Dendritic cell treated with granulocyte-macrophage colony-stimulating factor and Interleukin-4, amounts not matched to agents 40 ng/mL and 50 ng/mL, for 4 days (primary cell): ENCODE data around the gene EGFLAM.
"Not testable (repeated sequence)": the region's sequence is repeated elsewhere in the genome, so short reads cannot be mapped to it uniquely, and the experiment has no call there.

Source experiments
- H3K27ac Mint-ChIP-seq: one replicate; pipeline ENCODE4 v1.8.0; 2022; ENCODE audit warnings: mild to moderate bottlenecking, mixed read lengths
- H3K27me3 Mint-ChIP-seq: one replicate; pipeline ENCODE4 v1.8.0; 2022; ENCODE audit warnings: mild to moderate bottlenecking, mixed read lengths
- H3K36me3 Mint-ChIP-seq: one replicate; pipeline ENCODE4 v1.8.0; 2022; ENCODE audit warnings: low read depth, mixed read lengths
- H3K4me1 Mint-ChIP-seq: one replicate; pipeline ENCODE4 v1.8.0; 2022; ENCODE audit warnings: low read depth, mixed read lengths
- H3K4me3 Mint-ChIP-seq: one replicate; pipeline ENCODE4 v1.8.0; 2022; ENCODE audit warnings: mild to moderate bottlenecking, moderate library complexity, mixed read lengths
- H3K9me3 Mint-ChIP-seq: one replicate; pipeline ENCODE4 v1.8.0; 2022; ENCODE audit warnings: mixed read lengths
- intact Hi-C: fragments of 100-400 bp; cut with micrococcal nuclease; formaldehyde crosslinking; loops from one replicate; pipeline ENCODE4 v1.15.0; 2022

The EGFLAM gene

GRCh38 chr5:38410304-38410990 is 152.1 kb downstream of the EGFLAM start:
- intact Hi-C loops, result no loop called here

GRCh38 chr5:38413696-38414095 is 155.3 kb downstream of the EGFLAM start:
- no peaks in the 10 kb centered on the region for H3K4me1 Mint-ChIP-seq
- H3K36me3 Mint-ChIP-seq, result no peaks in the 10 kb centered on the region
- H3K27me3 Mint-ChIP-seq, result peaks cover 23% of the 10 kb centered on the region
- no peaks in the 10 kb centered on the region for H3K9me3 Mint-ChIP-seq
- H3K4me3 Mint-ChIP-seq, result no peak overlapping the region
- H3K27ac Mint-ChIP-seq, result no peak overlapping the region
- intact Hi-C loops, result no loop called here

More at GRCh38 chr5:38410304-38410990, 152.1 kb downstream of the EGFLAM start:
- Mint-ChIP-seq H3K27me3 (peaks cover 19% of the 10 kb centered on the region), H3K27ac (no peak overlapping the region), H3K4me3 (no peak overlapping the region), H3K4me1 (no peaks in the 10 kb centered on the region), H3K9me3 (no peaks in the 10 kb centered on the region), H3K36me3 (no peaks in the 10 kb centered on the region)

- Mint-ChIP-seq H3K9me3 (no peaks in the 10 kb centered on the region), H3K4me3 (no peak overlapping the region), H3K27ac (no peak overlapping the region), H3K4me1 (no peaks in the 10 kb centered on the region), H3K27me3 (peaks cover 25% of the 10 kb centered on the region), H3K36me3 (no peaks in the 10 kb centered on the region)
- intact Hi-C loops, result no loop called here
Measured at GRCh38 chr5:38414348-38414747, 156.0 kb downstream of the EGFLAM start.

- H3K4me3 Mint-ChIP-seq, H3K36me3 Mint-ChIP-seq, H3K9me3 Mint-ChIP-seq, intact Hi-C loops, H3K4me1 Mint-ChIP-seq, H3K27ac Mint-ChIP-seq: not testable (repeated sequence)
- H3K27me3 Mint-ChIP-seq, result peaks cover 26% of the 10 kb centered on the region
Measured at GRCh38 chr5:38415772-38416171, 157.4 kb downstream of the EGFLAM start.

GRCh38 chr5:38417658-38418017 is 159.3 kb downstream of the EGFLAM start:
- Mint-ChIP-seq H3K27ac (no peak overlapping the region), H3K27me3 (peaks cover 39% of the 10 kb centered on the region), H3K4me1 (no peaks in the 10 kb centered on the region), H3K36me3 (no peaks in the 10 kb centered on the region), H3K4me3 (no peak overlapping the region), H3K9me3 (no peaks in the 10 kb centered on the region)
- intact Hi-C loops, result no loop called here

- Mint-ChIP-seq H3K4me3 (no peak overlapping the region), H3K27ac (no peak overlapping the region), H3K27me3 (peaks cover 53% of the 10 kb centered on the region), H3K4me1 (no peaks in the 10 kb centered on the region), H3K36me3 (no peaks in the 10 kb centered on the region), H3K9me3 (no peaks in the 10 kb centered on the region)
- intact Hi-C loops, result loop anchor here (1.0 kb wide), 1 partner anchor 390 kb away; no protein-coding TSS in a partner anchor
Measured at GRCh38 chr5:38420246-38420645, 161.9 kb downstream of the EGFLAM start.

GRCh38 chr5:38420691-38421390 is 162.5 kb downstream of the EGFLAM start:
- Mint-ChIP-seq H3K4me3 (no peak overlapping the region), H3K36me3 (no peaks in the 10 kb centered on the region), H3K27ac (no peak overlapping the region), H3K4me1 (no peaks in the 10 kb centered on the region), H3K9me3 (no peaks in the 10 kb centered on the region), H3K27me3 (peaks cover 58% of the 10 kb centered on the region)
- intact Hi-C loops, result loop anchor here (1.0 kb wide), 1 partner anchor 389 kb away; no protein-coding TSS in a partner anchor

GRCh38 chr5:38422622-38423021 is 164.3 kb downstream of the EGFLAM start:
- no peak overlapping the region for H3K27ac Mint-ChIP-seq
- no peaks in the 10 kb centered on the region for H3K9me3 Mint-ChIP-seq
- peaks cover 66% of the 10 kb centered on the region for H3K27me3 Mint-ChIP-seq
- intact Hi-C loops, result no loop called here
- H3K36me3 Mint-ChIP-seq, result no peaks in the 10 kb centered on the region
- H3K4me3 Mint-ChIP-seq, result no peak overlapping the region
- no peaks in the 10 kb centered on the region for H3K4me1 Mint-ChIP-seq

GRCh38 chr5:38423276-38424147 is 165.2 kb downstream of the EGFLAM start:
- Mint-ChIP-seq H3K9me3 (no peaks in the 10 kb centered on the region), H3K4me1 (no peaks in the 10 kb centered on the region), H3K36me3 (no peaks in the 10 kb centered on the region), H3K27ac (no peak overlapping the region), H3K27me3 (peaks cover 70% of the 10 kb centered on the region), H3K4me3 (no peak overlapping the region)
- intact Hi-C loops, result no loop called here

GRCh38 chr5:38424148-38425060 is 166.0 kb downstream of the EGFLAM start:
- no peak overlapping the region for H3K4me3 Mint-ChIP-seq
- no peaks in the 10 kb centered on the region for H3K36me3 Mint-ChIP-seq
- no peak overlapping the region for H3K27ac Mint-ChIP-seq
- no peaks in the 10 kb centered on the region for H3K9me3 Mint-ChIP-seq
- no peaks in the 10 kb centered on the region for H3K4me1 Mint-ChIP-seq
- intact Hi-C loops, result no loop called here
- peaks cover 73% of the 10 kb centered on the region for H3K27me3 Mint-ChIP-seq

GRCh38 chr5:38426490-38426889 is 168.1 kb downstream of the EGFLAM start:
- intact Hi-C loops, result no loop called here

GRCh38 chr5:38426986-38427950 is 168.9 kb downstream of the EGFLAM start:
- Mint-ChIP-seq H3K4me3 (no peak overlapping the region), H3K36me3 (no peaks in the 10 kb centered on the region), H3K4me1 (no peaks in the 10 kb centered on the region), H3K9me3 (no peaks in the 10 kb centered on the region), H3K27me3 (peaks cover 79% of the 10 kb centered on the region), H3K27ac (no peak overlapping the region)
- intact Hi-C loops, result no loop called here

More at GRCh38 chr5:38426490-38426889, 168.1 kb downstream of the EGFLAM start:
- no peaks in the 10 kb centered on the region for H3K9me3 Mint-ChIP-seq
- H3K27ac Mint-ChIP-seq, result no peak overlapping the region
- no peak overlapping the region for H3K4me3 Mint-ChIP-seq
- H3K4me1 Mint-ChIP-seq, result no peaks in the 10 kb centered on the region
- peaks cover 78% of the 10 kb centered on the region for H3K27me3 Mint-ChIP-seq
- no peaks in the 10 kb centered on the region for H3K36me3 Mint-ChIP-seq
